Stomach (tissue), 4 donors: ENCODE measurements around the gene IQCF6.
A peak's percentile ranks its signal among the peaks of the same experiment; 100 is the strongest.

Experiments used
- CTCF ChIP-seq, 7 experiments: fragments of 450-650 bp in 4 of 7; fragments of 200-600 bp in 3 of 7; sonication (generic) in 3 of 7; IDR thresholded peaks; one replicate each; pipeline ENCODE4 v1.5.1; 2016 to 2019; ENCODE audit warnings: antibody characterized with exemption in 7 of 7, control low read depth in 2 of 7, mild to moderate bottlenecking in 1 of 7
- EP300 ChIP-seq: sonication (generic); formaldehyde crosslinking; IDR thresholded peaks from one replicate; pipeline ENCODE4 v1.6.1; 2017; ENCODE audit warnings: antibody characterized with exemption
- POLR2A ChIP-seq, 4 donors: fragments of 450-650 bp; IDR thresholded peaks; one replicate each; pipeline ENCODE4 v1.6.1; 2016; ENCODE audit warnings: antibody characterized with exemption in 4 of 4, control low read depth in 2 of 4, mild to moderate bottlenecking in 1 of 4, moderate library complexity in 1 of 4
- POLR2AphosphoS5 ChIP-seq, 3 donors: sonication (generic); formaldehyde crosslinking; IDR thresholded peaks; one replicate each; pipeline ENCODE4 v1.6.1; 2016; ENCODE audit warnings: antibody characterized with exemption in 3 of 3

- TF ChIP-seq CTCF (IDR thresholded peaks at IDR 0.05) (peak in 5 of 7 experiments; percentile 60 to 71 (median 65)), POLR2AphosphoS5 (IDR thresholded peaks at IDR 0.05) (no peak), POLR2A (IDR thresholded peaks at IDR 0.05) (no peak), EP300 (no peak)
Measured at GRCh38 chr3:51799879-51800749, 21.1 kb upstream of the IQCF6 start.
